Stimulated activated CD8-positive, alpha-beta memory T cell treated with anti-CD3 and anti-CD28 coated beads, Interleukin-4, amount 100 ng/mL, for 48 hours (primary cell): ENCODE measurements around the gene COL1A1.

Experiments
- DNase-seq: peaks from one replicate; pipeline ENCODE4 v3.0.0-alpha.2; 2020

The COL1A1 gene

GRCh38 chr17:50199803-50200456, 1.5 kb downstream of the COL1A1 start:
- DNase-seq: peak; percentile 83

- DNase-seq: no peak
These were observed 2.1 kb downstream of the COL1A1 start for GRCh38 chr17:50199211-50199802.

- DNase-seq: peak; percentile 81
These were observed 3.3 kb downstream of the COL1A1 start for GRCh38 chr17:50198026-50198669.

- no peak for DNase-seq
These were observed 4.6 kb downstream of the COL1A1 start for GRCh38 chr17:50196826-50197225.

- no peak for DNase-seq
These were observed 5.4 kb downstream of the COL1A1 start for GRCh38 chr17:50196036-50196435.

GRCh38 chr17:50194934-50195865, 6.2 kb downstream of the COL1A1 start:
- DNase-seq: no peak

- no peak for DNase-seq
These were observed 7.1 kb downstream of the COL1A1 start for GRCh38 chr17:50194140-50194933.

- DNase-seq: no peak
These were observed 8.7 kb downstream of the COL1A1 start for GRCh38 chr17:50192618-50193291.

- no peak for DNase-seq
These were observed 9.2 kb downstream of the COL1A1 start for GRCh38 chr17:50192144-50192617.

GRCh38 chr17:50191359-50192143, 9.9 kb downstream of the COL1A1 start:
- DNase-seq: no peak

GRCh38 chr17:50190603-50191358, 10.7 kb downstream of the COL1A1 start:
- no peak for DNase-seq

- no peak for DNase-seq
These were observed 11.2 kb downstream of the COL1A1 start for GRCh38 chr17:50190293-50190602.

- DNase-seq: no peak
These were observed 11.7 kb downstream of the COL1A1 start for GRCh38 chr17:50189550-50190292.

- no peak for DNase-seq
These were observed 12.4 kb downstream of the COL1A1 start for GRCh38 chr17:50188921-50189549.

- DNase-seq: no peak
These were observed 12.9 kb downstream of the COL1A1 start for GRCh38 chr17:50188531-50188920.

GRCh38 chr17:50187751-50188530, 13.5 kb downstream of the COL1A1 start:
- DNase-seq: no peak

- DNase-seq: no peak
These were observed 14.1 kb downstream of the COL1A1 start for GRCh38 chr17:50187394-50187725.

- no peak for DNase-seq
These were observed 14.6 kb downstream of the COL1A1 start for GRCh38 chr17:50186661-50187393.
